Subcutaneous preadipocyte (primary cell): ENCODE results near the gene NLRP5. TPM values are rescaled to one million over a fixed set of nuclear protein-coding genes. Genes with fewer than 3 reads are reported as not detected.

Source experiments
- small RNA-seq: library from RNA; depleted of rRNA; stranded (forward); fragments of <200 nt; gene quantifications from one replicate; pipeline ENCODE3, GENCODE V24; 2012
- total RNA-seq: library from RNA; depleted of rRNA; stranded (reverse); fragments of >200 nt; gene quantifications from 2 replicates; pipeline ENCODE4 v1.2.3, GENCODE V29; 2012

The NLRP5 gene
- total RNA-seq, result not detected in 2 replicates

GRCh38 chr19:55986487-55986886 is at the start of gene NLRP5:
TSS of gene NLRP5 (plus strand) at chr19:55986775.

GRCh38 chr19:55947532-55947931 is 39.0 kb upstream of the NLRP5 start, which contains the start of gene NLRP8:
TSS of gene NLRP8 (plus strand) at chr19:55947832.

Small RNAs within 50 kb of the gene (small RNA-seq; reads per million reads assigned to genes)
- not detected for gene RF00019

Other genes with a start within 250 kb of the NLRP5 start
- not detected in 2 replicates for gene NLRP9, start 248.4 kb upstream of the NLRP5 start, total RNA-seq
- not detected in 2 replicates for gene RFPL4A, start 227.7 kb upstream of the NLRP5 start, total RNA-seq
- gene RFPL4AL1, start 217.7 kb upstream of the NLRP5 start, total RNA-seq, result not detected in 2 replicates
- not detected in 2 replicates for gene NLRP11, start 154.8 kb upstream of the NLRP5 start, total RNA-seq
- not detected in 2 replicates for gene NLRP4, start 150.2 kb upstream of the NLRP5 start, total RNA-seq
- gene NLRP13, start 54.4 kb upstream of the NLRP5 start, total RNA-seq, result not detected in 2 replicates
- gene NLRP8, start 38.9 kb upstream of the NLRP5 start, total RNA-seq, result not detected in 2 replicates
- gene ZNF787, start 134.5 kb downstream of the NLRP5 start, total RNA-seq, result 26.5 and 39.7 TPM in 2 replicates
- gene ZNF444, start 154.5 kb downstream of the NLRP5 start, total RNA-seq, result 11.3 and 15.1 TPM in 2 replicates
- gene GALP, start 189.2 kb downstream of the NLRP5 start, total RNA-seq, result not detected in 2 replicates
- not detected in 2 replicates for gene ZSCAN5B, start 211.0 kb downstream of the NLRP5 start, total RNA-seq
- gene ZSCAN5C, start 215.5 kb downstream of the NLRP5 start, total RNA-seq, result not detected in 2 replicates